Measurements from ENCODE around the gene PROZ.

Gene PROZ

DNA sequence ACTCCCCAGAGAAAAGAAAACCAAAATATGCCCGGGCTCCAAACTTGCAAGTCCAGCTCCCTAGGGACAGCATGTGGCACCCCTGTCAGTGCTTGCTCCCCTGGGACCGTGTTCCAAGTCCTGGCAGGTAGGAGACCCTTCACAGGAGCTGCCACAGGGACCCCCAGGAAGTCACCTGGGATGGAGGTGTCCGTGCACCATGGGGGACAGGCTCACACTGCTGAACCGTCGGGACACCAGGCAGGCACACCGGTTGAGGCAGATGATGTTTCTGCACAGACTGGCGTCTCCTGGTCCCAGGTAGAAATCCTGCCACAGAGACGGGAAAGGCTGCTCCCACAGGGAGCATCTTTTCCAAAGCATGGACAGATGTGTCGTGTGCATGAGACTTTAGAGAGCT, 11.7 kb upstream of the PROZ start:
- Histone ChIP-seq H3K9me3 (ENCODE audit: low read length) (no peaks in the 10 kb centered on the region), H3K4me3 (ENCODE audit: low read depth in 1 of 2, low read length in 2 of 2) (no peak overlapping the region), H3K27me3 (ENCODE audit: control insufficient read depth in 1 of 2, insufficient read depth in 2 of 2, low read length in 2 of 2) (no peaks in the 10 kb centered on the region), H3K4me1 (ENCODE audit: insufficient read depth, low read length) (no peaks in the 10 kb centered on the region), H3K27ac (ENCODE audit: low read depth, low read length) (no peak overlapping the region), H3K9ac (ENCODE audit: low read length) (no peak overlapping the region), H3K36me3 (ENCODE audit: insufficient read depth, low read length) (no peaks in the 10 kb centered on the region)

DNA sequence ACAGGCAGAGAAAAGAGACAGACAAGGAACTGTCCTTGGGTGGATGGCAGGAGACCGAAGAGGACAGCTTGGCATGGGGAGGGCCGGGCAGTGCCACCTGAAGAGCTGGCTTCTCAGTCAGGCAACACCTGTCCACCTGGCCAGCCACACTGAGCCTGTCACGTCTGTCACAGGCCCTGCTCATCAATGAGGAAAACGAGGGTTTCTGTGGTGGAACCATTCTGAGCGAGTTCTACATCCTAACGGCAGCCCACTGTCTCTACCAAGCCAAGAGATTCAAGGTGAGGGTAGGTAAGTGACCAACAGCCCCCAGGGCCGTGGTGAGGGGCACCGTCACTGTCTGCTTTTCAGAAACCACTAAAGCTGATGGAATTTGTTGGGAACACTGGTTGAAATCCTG, 11.2 kb upstream of the PROZ start:
- H3K36me3 ChIP-seq (ENCODE audit: insufficient read depth, low read length) = no peaks in the 10 kb centered on the region
- no peaks in the 10 kb centered on the region for H3K27me3 ChIP-seq (ENCODE audit: control insufficient read depth in 1 of 2, insufficient read depth in 2 of 2, low read length in 2 of 2)

DNA sequence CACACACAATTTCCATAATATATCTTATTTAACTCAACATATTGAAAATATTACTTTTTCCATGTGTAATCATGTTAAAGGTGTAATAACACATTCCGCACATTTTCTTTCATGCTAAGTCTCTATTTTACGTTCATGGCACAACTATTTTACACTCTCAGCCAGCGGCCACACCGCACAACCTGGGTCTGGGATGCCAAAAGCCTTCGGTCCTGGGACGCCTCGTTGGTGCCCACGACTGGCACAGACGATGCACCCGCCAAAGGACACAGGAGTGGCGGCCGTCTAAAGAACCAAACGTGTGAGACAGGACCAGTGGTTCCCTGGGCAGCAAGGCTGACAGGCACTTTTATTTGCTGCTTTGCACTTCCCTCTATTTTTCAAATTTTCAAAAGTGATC, 10.0 kb upstream of the PROZ start:
- Histone ChIP-seq H3K27me3 (ENCODE audit: control insufficient read depth in 1 of 2, insufficient read depth in 2 of 2, low read length in 2 of 2) (no peaks in the 10 kb centered on the region), H3K36me3 (ENCODE audit: insufficient read depth, low read length) (no peaks in the 10 kb centered on the region), H3K27ac (ENCODE audit: low read depth, low read length) (no peak overlapping the region), H3K4me1 (ENCODE audit: insufficient read depth, low read length) (no peaks in the 10 kb centered on the region), H3K4me3 (ENCODE audit: low read depth in 1 of 2, low read length in 2 of 2) (no peak overlapping the region), H3K9me3 (ENCODE audit: low read length) (no peaks in the 10 kb centered on the region), H3K9ac (ENCODE audit: low read length) (no peak overlapping the region)

More for the DNA sequence above, 11.2 kb upstream of the PROZ start:
- H3K4me1 ChIP-seq (ENCODE audit: insufficient read depth, low read length) = no peaks in the 10 kb centered on the region
- no peak overlapping the region for H3K9ac ChIP-seq (ENCODE audit: low read length)
- no peak overlapping the region for H3K27ac ChIP-seq (ENCODE audit: low read depth, low read length)
- no peaks in the 10 kb centered on the region for H3K9me3 ChIP-seq (ENCODE audit: low read length)
- no peak overlapping the region for H3K4me3 ChIP-seq (ENCODE audit: low read depth in 1 of 2, low read length in 2 of 2)

DNA sequence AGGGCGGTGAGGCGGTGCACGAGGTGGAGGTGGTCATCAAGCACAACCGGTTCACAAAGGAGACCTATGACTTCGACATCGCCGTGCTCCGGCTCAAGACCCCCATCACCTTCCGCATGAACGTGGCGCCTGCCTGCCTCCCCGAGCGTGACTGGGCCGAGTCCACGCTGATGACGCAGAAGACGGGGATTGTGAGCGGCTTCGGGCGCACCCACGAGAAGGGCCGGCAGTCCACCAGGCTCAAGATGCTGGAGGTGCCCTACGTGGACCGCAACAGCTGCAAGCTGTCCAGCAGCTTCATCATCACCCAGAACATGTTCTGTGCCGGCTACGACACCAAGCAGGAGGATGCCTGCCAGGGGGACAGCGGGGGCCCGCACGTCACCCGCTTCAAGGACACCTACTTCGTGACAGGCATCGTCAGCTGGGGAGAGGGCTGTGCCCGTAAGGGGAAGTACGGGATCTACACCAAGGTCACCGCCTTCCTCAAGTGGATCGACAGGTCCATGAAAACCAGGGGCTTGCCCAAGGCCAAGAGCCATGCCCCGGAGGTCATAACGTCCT, 9.4 kb upstream of the PROZ start:
- Histone ChIP-seq H3K4me1 (ENCODE audit: insufficient read depth, low read length) (no peaks in the 10 kb centered on the region), H3K4me3 (ENCODE audit: low read depth in 1 of 2, low read length in 2 of 2) (no peak overlapping the region), H3K36me3 (ENCODE audit: insufficient read depth, low read length) (no peaks in the 10 kb centered on the region), H3K9me3 (ENCODE audit: low read length) (no peaks in the 10 kb centered on the region), H3K9ac (ENCODE audit: low read length) (no peak overlapping the region), H3K27me3 (ENCODE audit: control insufficient read depth in 1 of 2, insufficient read depth in 2 of 2, low read length in 2 of 2) (no peaks in the 10 kb centered on the region), H3K27ac (ENCODE audit: low read depth, low read length) (no peak overlapping the region)

GRCh38 chr13:113149711-113150549, 8.5 kb upstream of the PROZ start:
- no peaks in the 10 kb centered on the region for H3K9me3 ChIP-seq (ENCODE audit: low read length)
- no peaks in the 10 kb centered on the region for H3K27me3 ChIP-seq (ENCODE audit: control insufficient read depth in 1 of 2, insufficient read depth in 2 of 2, low read length in 2 of 2)
- no peak overlapping the region for H3K9ac ChIP-seq (ENCODE audit: low read length)
- no peaks in the 10 kb centered on the region for H3K4me1 ChIP-seq (ENCODE audit: insufficient read depth, low read length)
- H3K36me3 ChIP-seq (ENCODE audit: insufficient read depth, low read length) = no peaks in the 10 kb centered on the region
- no peak overlapping the region for H3K4me3 ChIP-seq (ENCODE audit: low read depth in 1 of 2, low read length in 2 of 2)
- no peak overlapping the region for H3K27ac ChIP-seq (ENCODE audit: low read depth, low read length)

DNA sequence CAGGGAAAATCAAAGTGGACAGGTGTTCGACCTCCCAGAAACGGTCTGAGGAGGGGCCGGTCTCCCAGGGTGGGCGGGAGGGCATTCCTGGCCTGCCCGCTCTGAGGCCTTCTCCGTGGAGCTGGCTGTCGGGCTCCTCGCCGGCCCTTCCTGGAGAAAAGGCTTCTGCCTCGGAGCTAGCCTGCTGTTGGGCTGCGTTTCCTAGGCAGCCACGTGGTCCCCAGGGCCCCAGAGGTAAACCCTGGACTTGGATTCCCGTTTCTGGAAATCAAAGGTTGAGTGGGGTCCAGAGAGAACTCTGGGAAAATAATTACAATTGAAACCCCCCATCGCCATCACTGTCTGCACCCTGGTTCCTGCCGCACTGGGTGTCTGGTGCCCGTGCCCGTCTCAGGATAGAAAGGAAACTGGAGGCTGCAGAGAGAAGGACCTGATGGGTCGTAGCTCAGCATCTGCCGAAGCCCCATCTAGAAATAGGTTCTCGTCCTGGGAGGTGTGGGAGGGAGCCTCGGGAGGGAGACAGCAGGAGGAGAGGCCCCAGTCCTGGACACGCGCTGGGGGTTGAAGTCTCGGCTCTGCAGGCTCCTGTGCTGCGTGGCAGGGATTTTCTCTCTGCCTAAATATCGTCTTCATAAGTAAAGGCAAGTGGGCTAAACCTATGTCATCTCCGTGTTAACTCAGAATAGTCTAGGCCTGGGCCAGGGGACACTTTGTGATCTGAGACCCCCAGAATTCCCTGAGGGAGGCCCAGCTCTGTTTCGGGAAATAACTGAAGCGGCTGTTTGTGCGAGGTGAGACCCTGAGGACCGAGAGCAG, 7.7 kb upstream of the PROZ start:
- H3K9ac ChIP-seq (ENCODE audit: low read length) = no peak overlapping the region
- no peaks in the 10 kb centered on the region for H3K27me3 ChIP-seq (ENCODE audit: control insufficient read depth in 1 of 2, insufficient read depth in 2 of 2, low read length in 2 of 2)
- H3K4me3 ChIP-seq (ENCODE audit: low read depth in 1 of 2, low read length in 2 of 2) = no peak overlapping the region
- H3K27ac ChIP-seq (ENCODE audit: low read depth, low read length) = no peak overlapping the region
- H3K36me3 ChIP-seq (ENCODE audit: insufficient read depth, low read length) = no peaks in the 10 kb centered on the region
- no peaks in the 10 kb centered on the region for H3K9me3 ChIP-seq (ENCODE audit: low read length)
- no peaks in the 10 kb centered on the region for H3K4me1 ChIP-seq (ENCODE audit: insufficient read depth, low read length)

DNA sequence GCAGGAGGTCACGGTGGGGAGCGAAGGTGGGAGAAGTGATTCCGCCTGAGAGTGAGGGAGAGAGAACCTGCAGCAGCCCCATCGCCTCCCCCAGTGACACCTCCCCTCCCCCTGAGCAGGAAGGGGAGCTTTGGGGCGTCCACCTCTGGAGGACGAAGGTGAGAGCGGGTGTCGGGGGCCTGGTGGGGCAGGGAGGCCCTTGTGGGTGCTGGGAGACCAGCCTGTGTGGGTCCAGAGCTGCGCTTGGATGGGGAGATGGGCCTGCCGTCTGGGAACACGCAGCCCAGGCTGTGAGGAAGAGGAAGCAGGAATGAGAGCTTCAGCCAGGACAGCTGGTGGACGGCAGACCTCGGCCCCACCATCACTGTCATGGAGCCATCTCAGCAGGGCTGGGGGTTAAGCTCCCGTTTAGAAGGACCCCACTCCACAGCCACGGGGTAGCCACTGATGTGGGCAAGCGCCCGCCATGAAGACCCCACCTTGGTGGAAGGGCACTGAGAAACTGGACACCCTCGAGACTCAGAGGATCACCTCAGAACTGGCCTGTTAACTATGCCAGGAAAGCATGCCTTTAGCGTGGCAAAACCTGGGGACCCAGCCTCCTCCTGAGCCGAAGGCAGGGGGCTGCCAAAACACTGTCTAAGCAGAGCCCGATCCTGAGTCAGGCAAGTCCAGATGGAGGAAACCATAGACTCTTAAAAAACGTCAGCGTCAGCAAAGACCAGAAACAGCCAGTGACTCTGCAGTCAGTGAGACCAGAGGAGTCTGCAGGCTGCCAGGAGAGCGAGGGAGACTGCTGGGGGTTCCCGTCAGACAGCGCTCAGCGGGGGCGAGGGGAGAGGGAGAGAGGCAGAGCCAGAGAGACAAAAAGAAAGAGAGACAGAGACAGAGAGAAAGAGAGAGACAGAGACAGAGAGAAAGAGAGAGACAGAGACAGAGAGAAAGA, 6.4 kb upstream of the PROZ start:
- H3K27me3 ChIP-seq (ENCODE audit: control insufficient read depth in 1 of 2, insufficient read depth in 2 of 2, low read length in 2 of 2) = no peaks in the 10 kb centered on the region
- H3K9me3 ChIP-seq (ENCODE audit: low read length) = no peaks in the 10 kb centered on the region
- H3K27ac ChIP-seq (ENCODE audit: low read depth, low read length) = no peak overlapping the region
- H3K9ac ChIP-seq (ENCODE audit: low read length) = no peak overlapping the region
- H3K4me3 ChIP-seq (ENCODE audit: low read depth in 1 of 2, low read length in 2 of 2) = peak overlapping the region in 1 of 2 donors; percentile 39
- H3K4me1 ChIP-seq (ENCODE audit: insufficient read depth, low read length) = no peaks in the 10 kb centered on the region
- H3K36me3 ChIP-seq (ENCODE audit: insufficient read depth, low read length) = no peaks in the 10 kb centered on the region

DNA sequence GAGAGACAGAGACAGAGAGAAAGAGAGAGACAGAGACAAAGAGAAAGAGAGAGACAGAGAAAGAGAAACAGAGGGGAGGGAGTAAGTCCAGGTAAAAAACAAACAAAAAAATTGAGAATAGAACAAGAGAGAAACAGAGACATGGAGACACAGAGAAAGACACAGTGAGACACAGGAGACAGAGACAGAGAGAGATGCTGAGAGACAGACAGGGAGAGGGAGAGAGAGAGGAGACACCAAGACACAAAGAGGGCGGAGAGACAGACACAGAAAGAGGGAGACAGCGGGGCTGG, 5.8 kb upstream of the PROZ start:
- H3K27ac ChIP-seq (ENCODE audit: low read depth, low read length) = no peak overlapping the region
- no peaks in the 10 kb centered on the region for H3K27me3 ChIP-seq (ENCODE audit: control insufficient read depth in 1 of 2, insufficient read depth in 2 of 2, low read length in 2 of 2)

GRCh38 chr13:113152984-113153809, 5.3 kb upstream of the PROZ start:
- H3K27me3 ChIP-seq (ENCODE audit: control insufficient read depth in 1 of 2, insufficient read depth in 2 of 2, low read length in 2 of 2) = peaks cover 0 to 2% of the 10 kb centered on the region in 2 donors
- H3K4me3 ChIP-seq (ENCODE audit: low read depth in 1 of 2, low read length in 2 of 2) = peak overlapping the region; percentile 21 to 65

More for the DNA sequence above, 5.8 kb upstream of the PROZ start:
- H3K4me1 ChIP-seq (ENCODE audit: insufficient read depth, low read length) = no peaks in the 10 kb centered on the region
- H3K9me3 ChIP-seq (ENCODE audit: low read length) = no peaks in the 10 kb centered on the region
- H3K9ac ChIP-seq (ENCODE audit: low read length) = no peak overlapping the region
- no peaks in the 10 kb centered on the region for H3K36me3 ChIP-seq (ENCODE audit: insufficient read depth, low read length)
- peak overlapping the region in 1 of 2 donors; percentile 39 for H3K4me3 ChIP-seq (ENCODE audit: low read depth in 1 of 2, low read length in 2 of 2)

More at GRCh38 chr13:113152984-113153809, 5.3 kb upstream of the PROZ start:
- Histone ChIP-seq H3K36me3 (ENCODE audit: insufficient read depth, low read length) (no peaks in the 10 kb centered on the region), H3K27ac (ENCODE audit: low read depth, low read length) (peak overlapping the region; percentile 19), H3K9ac (ENCODE audit: low read length) (peak overlapping the region; percentile 41), H3K9me3 (ENCODE audit: low read length) (no peaks in the 10 kb centered on the region), H3K4me1 (ENCODE audit: insufficient read depth, low read length) (no peaks in the 10 kb centered on the region)
